ENCODE measurements around the gene SNX27. TPM values are rescaled to one million over a fixed set of nuclear protein-coding genes. Genes with fewer than 3 reads are reported as not detected.

Gene SNX27
- total and polyA plus RNA-seq, 2 donors (not counting 3 experiments of a cell fraction or from before 2014, with no cell fraction given) = 8.1 to 24.9 TPM

- Histone ChIP-seq H4K20me1 (replicated peaks; ENCODE audit: control insufficient read depth, extremely low read depth, insufficient read depth, low read length) (no peaks in the 10 kb centered on the region), H3K36me3 (ENCODE audit: control insufficient read depth in 2 of 2, extremely low read depth in 1 of 2, insufficient read depth in 2 of 2, low read length in 2 of 2) (no peaks in the 10 kb centered on the region), H3K27ac (ENCODE audit: insufficient read depth, low read depth, low read length) (no peak overlapping the region), H3K9ac (replicated peaks; ENCODE audit: extremely low read depth, insufficient read depth, low read length) (no peak overlapping the region), H3K4me2 (ENCODE audit: insufficient read depth, low read length) (no peak overlapping the region), H3K4me3 (replicated peaks in 1 of 3; ENCODE audit: insufficient read depth in 1 of 3, low read depth in 1 of 3, low read length in 3 of 3) (no peak overlapping the region), H3K79me2 (ENCODE audit: control insufficient read depth, insufficient read depth, low read length) (no peaks in the 10 kb centered on the region), H3K27me3 (ENCODE audit: control insufficient read depth in 2 of 2, insufficient read depth in 2 of 2, low read length in 2 of 2) (no peaks in the 10 kb centered on the region), H3K9me3 (replicated peaks; ENCODE audit: control insufficient read depth, insufficient read depth, low read length) (no peaks in the 10 kb centered on the region), H3K4me1 (ENCODE audit: control insufficient read depth, extremely low read depth, insufficient read depth, low read length) (no peaks in the 10 kb centered on the region), H2AFZ (ENCODE audit: low read depth, low read length) (no peak overlapping the region), H3K9me1 (replicated peaks; ENCODE audit: control insufficient read depth, extremely low read depth, insufficient read depth, low read length) (no peaks in the 10 kb centered on the region)
- CTCF ChIA-PET = no interaction called here
- intact Hi-C loops (cut with micrococcal nuclease) (no loop called here), dilution Hi-C loops (cut with MboI; ENCODE audit: extremely low pct_ligation_motif_present, low sequenced_read_pairs) (no loop called here)
- POLR2A ChIA-PET = no interaction called here
- no TSS peak for BruUV-seq (replicated peaks)
- TF ChIP-seq JUN (IDR thresholded peaks at IDR 0.05; ENCODE audit: borderline replicate concordance, insufficient read depth, insufficient read length, low read depth) (no peak), FOS (IDR thresholded peaks at IDR 0.05; ENCODE audit: borderline replicate concordance, insufficient read depth, low read length) (no peak), CTCF (IDR thresholded peaks at IDR 0.05; ENCODE audit: extremely low read depth in 1 of 2, insufficient read depth in 1 of 2, low read depth in 1 of 2, low read length in 2 of 2) (no peak), EZH2 (IDR thresholded peaks at IDR 0.05; ENCODE audit: borderline replicate concordance, low read depth, low read length, severe bottlenecking) (no peak), MYC (IDR thresholded peaks at IDR 0.05; ENCODE audit: low read depth, low read length) (no peak), GATA2 (IDR thresholded peaks at IDR 0.05; ENCODE audit: insufficient read depth, insufficient read length, low read depth, low read length) (no peak)
- TF ChIP-seq, protein P1, sequence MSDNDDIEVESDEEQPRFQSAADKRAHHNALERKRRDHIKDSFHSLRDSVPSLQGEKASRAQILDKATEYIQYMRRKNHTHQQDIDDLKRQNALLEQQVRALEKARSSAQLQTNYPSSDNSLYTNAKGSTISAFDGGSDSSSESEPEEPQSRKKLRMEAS (IDR thresholded peaks at IDR 0.05; ENCODE audit: insufficient read depth, insufficient read length) = no peak
- FAIRE-seq (no peak), DNase-seq (ENCODE audit: low read depth, low spot score) (no peak)
These were observed 27.1 kb upstream of the SNX27 start for GRCh38 chr1:151584780-151585179.

Measured in endothelial cell of umbilical vein (primary cell).